Lower lobe of right lung (tissue), 2 donors: ENCODE measurements around the gene ZNF593OS. TPM values are rescaled to one million over a fixed set of nuclear protein-coding genes. Genes with fewer than 3 reads are reported as not detected.

Experiments
- ATAC-seq, 2 donors: fragments of 200-7000 bp; cut with Tn5 transposase; one replicate each; pipeline ENCODE4 v1.9.1; 2020 to 2022; ENCODE audit warnings: mild to moderate bottlenecking in 2 of 2, moderate library complexity in 2 of 2
- DNase-seq: peaks from one replicate; pipeline ENCODE4 v3.0.0-alpha.2; 2020
- H3K27ac ChIP-seq: fragments of 200-600 bp; one replicate; pipeline ENCODE4 v1.8.0; 2022
- H3K27me3 ChIP-seq: fragments of 200-600 bp; one replicate; pipeline ENCODE4 v1.8.0; 2022; ENCODE audit warnings: low read depth
- H3K36me3 ChIP-seq: fragments of 200-600 bp; one replicate; pipeline ENCODE4 v1.8.0; 2022; ENCODE audit warnings: mild to moderate bottlenecking
- H3K4me1 ChIP-seq: fragments of 200-600 bp; one replicate; pipeline ENCODE4 v1.8.0; 2022
- H3K4me3 ChIP-seq: fragments of 200-600 bp; one replicate; pipeline ENCODE4 v1.8.0; 2022; ENCODE audit warnings: mild to moderate bottlenecking
- H3K9me3 ChIP-seq: fragments of 200-600 bp; one replicate; pipeline ENCODE4 v1.8.0; 2022
- intact Hi-C: fragments of 100-400 bp; cut with DNase I; formaldehyde crosslinking; loops from one replicate; pipeline ENCODE4 v1.11.0; 2022
- total RNA-seq: library from RNA; stranded (reverse); fragmentation: NEBNext Ultra II Directional; extraction: Animal tissue kit (Norgen Biotek cat#: 25700); gene quantifications from one replicate; pipeline ENCODE4 v1.2.1, GENCODE V29; 2021
- TF ChIP-seq, protein P1 (sequence below): fragments of 200-600 bp; IDR thresholded peaks from one replicate; pipeline ENCODE4 v1.8.0; 2022; ENCODE audit warnings: antibody characterized with exemption, mild to moderate bottlenecking
- donor health status: DM: no; HTN: yes; CAD: no; lungs with severe emphysema.

Gene ZNF593OS
- total RNA-seq, 1 donor from 2014 or later = not detected

DNA sequence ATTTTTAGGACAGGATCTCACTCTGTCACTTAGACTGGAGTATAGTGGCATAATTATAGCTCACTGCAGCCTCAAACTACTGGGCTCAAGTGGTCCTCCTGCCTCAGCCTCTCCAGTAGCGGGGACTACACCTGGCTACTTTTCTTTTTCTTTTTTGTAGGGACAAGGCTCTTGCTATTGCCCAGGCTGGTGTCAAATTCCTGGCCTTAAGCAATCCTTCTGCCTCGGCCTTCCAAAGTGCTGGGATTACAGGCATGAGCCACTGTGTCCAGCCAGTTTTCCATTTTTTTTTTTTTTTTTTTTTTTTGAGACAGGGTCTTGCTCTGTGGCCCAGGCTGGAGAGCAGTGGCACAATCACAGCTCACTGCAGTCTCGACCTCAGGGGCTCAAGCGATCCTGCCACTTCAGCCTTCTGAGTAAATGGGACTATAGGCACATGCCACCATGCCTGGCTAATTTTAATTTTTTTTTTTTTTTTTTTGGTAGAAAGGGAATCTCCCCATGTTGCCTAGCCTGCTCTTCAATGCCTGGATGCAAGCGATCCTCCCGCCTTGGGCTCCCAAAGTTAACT, 41.8 kb upstream of the ZNF593OS start:
- no peak for DNase-seq
- no peaks in the 10 kb centered on the region for H3K9me3 ChIP-seq
- ATAC-seq = no peak
- H3K27ac ChIP-seq = no peak overlapping the region
- no peaks in the 10 kb centered on the region for H3K36me3 ChIP-seq
- no peak overlapping the region for H3K4me3 ChIP-seq
- TF ChIP-seq, protein P1, sequence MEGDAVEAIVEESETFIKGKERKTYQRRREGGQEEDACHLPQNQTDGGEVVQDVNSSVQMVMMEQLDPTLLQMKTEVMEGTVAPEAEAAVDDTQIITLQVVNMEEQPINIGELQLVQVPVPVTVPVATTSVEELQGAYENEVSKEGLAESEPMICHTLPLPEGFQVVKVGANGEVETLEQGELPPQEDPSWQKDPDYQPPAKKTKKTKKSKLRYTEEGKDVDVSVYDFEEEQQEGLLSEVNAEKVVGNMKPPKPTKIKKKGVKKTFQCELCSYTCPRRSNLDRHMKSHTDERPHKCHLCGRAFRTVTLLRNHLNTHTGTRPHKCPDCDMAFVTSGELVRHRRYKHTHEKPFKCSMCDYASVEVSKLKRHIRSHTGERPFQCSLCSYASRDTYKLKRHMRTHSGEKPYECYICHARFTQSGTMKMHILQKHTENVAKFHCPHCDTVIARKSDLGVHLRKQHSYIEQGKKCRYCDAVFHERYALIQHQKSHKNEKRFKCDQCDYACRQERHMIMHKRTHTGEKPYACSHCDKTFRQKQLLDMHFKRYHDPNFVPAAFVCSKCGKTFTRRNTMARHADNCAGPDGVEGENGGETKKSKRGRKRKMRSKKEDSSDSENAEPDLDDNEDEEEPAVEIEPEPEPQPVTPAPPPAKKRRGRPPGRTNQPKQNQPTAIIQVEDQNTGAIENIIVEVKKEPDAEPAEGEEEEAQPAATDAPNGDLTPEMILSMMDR = no peak
- H3K4me1 ChIP-seq = no peaks in the 10 kb centered on the region
- intact Hi-C loops = no loop called here
- no peaks in the 10 kb centered on the region for H3K27me3 ChIP-seq

DNA sequence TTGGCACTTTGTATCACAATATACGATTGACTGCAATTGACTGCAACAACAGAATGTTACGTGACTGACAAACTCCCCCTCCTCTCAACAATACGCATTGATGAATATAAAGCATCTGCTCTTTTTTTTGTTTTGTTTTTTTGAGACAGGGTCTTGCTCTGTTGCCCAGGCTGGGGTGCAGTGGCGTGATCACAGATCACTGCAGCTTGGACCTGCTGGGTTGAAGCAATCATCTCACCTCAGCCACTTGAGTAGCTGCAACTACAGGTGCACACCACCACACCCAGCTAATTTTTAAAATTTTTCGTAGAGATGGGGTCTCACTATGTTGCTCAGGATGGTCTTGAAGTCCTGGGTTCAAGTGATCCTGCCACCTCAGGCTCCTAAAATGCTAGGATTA, 41.1 kb upstream of the ZNF593OS start:
- no peak for ATAC-seq
- intact Hi-C loops = no loop called here

DNA sequence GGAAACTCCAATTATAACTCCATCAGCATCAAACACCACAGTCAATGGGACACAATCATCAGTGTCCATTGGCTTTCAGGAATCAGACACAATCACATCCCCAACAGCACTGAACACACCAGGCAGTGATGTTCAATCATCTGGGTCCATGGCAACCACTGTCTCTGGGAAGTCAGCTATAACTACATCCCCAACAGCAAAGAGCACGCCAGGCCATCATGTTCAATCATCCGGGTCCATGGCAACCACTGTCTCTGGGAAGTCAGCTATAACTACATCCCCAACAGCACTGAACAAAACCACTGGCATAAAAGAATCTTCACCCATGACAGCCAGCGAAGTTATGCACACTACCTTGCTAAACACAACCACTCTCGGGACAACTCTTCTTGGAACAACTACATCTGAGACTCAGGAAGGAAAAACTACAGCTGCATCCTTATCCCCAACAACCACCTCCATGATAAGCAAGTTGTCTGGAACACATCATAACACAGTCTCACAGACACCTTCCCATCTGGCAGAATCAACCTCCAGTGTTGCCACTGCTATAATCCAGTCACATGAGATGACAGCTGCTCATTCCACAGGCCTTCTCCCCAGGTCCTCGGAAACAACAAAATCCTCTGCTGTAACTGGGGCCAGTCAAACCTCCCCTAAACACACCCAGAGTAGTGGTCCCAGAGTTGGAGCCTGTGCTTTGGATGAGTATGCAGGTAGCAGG, 38.7 kb upstream of the ZNF593OS start:
- Histone ChIP-seq H3K4me3 (no peak overlapping the region), H3K36me3 (no peaks in the 10 kb centered on the region), H3K4me1 (no peaks in the 10 kb centered on the region), H3K27me3 (no peaks in the 10 kb centered on the region), H3K9me3 (no peaks in the 10 kb centered on the region), H3K27ac (no peak overlapping the region)
- TF ChIP-seq, protein P1 = no peak
- ATAC-seq = no peak
- intact Hi-C loops = no loop called here
- DNase-seq = no peak

More for the DNA sequence above, 41.1 kb upstream of the ZNF593OS start:
- DNase-seq = no peak
- H3K4me3 ChIP-seq = no peak overlapping the region
- H3K9me3 ChIP-seq = no peaks in the 10 kb centered on the region
- H3K4me1 ChIP-seq = no peaks in the 10 kb centered on the region
- H3K27me3 ChIP-seq = no peaks in the 10 kb centered on the region
- no peak overlapping the region for H3K27ac ChIP-seq
- H3K36me3 ChIP-seq = no peaks in the 10 kb centered on the region
- TF ChIP-seq, protein P1 = no peak

DNA sequence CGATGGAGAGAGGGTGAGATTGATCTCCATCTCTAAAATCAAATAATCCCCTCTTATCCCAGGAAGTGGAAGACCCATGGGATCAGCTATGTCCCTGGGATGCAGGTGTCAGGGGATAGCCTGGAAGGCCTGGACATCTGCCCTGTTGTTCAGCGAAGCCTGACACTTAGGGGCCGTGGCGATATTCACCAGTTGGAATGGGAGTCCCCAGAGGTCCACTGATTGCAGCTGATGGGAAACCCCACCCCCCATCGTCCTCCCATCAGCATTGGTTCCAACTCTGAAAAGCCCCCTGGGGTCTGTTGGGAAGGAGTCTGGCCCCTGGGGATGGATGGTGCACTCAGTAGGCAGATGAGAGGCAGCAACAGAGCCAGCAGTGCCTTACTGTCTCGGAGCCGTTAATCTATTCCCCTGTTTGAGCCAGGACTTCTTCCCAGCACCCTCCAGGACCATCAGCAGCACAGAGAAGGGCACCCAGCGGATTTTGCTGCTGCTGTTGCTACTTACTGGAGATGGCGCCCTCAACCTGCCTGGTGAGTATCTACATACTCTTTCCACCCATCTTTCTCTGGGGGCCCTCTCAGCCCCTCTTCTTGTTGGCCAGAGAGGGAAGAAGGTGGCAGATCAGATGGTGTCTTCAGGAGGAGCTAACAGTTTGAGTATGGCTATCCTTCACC, 32.1 kb upstream of the ZNF593OS start:
- no peak for DNase-seq
- Histone ChIP-seq H3K4me1 (peaks cover 4% of the 10 kb centered on the region), H3K27me3 (no peaks in the 10 kb centered on the region), H3K4me3 (no peak overlapping the region), H3K36me3 (no peaks in the 10 kb centered on the region), H3K27ac (no peak overlapping the region), H3K9me3 (no peaks in the 10 kb centered on the region)
- ATAC-seq = no peak
- intact Hi-C loops = no loop called here
- TF ChIP-seq, protein P1 = no peak

DNA sequence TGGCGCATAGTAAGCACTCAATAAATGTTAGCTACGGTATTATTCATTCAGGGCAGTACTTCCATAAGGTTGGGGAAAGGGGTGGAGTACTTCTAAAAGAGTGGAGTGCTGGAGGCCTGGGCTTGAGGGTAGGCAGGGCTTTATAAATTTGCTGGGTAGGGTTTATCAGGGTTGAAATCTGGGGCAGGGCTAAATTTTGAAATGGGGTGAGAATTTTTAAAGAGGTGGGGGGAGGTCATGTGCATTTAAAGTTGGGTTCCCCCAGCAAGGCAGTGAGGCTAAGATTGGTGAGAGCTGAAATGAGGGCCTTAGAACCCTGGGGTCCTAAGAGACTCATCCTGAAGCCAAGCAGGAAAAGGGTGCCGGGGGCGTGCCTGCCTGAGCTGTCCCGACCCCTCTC, 28.8 kb upstream of the ZNF593OS start:
- Histone ChIP-seq H3K4me3 (no peak overlapping the region), H3K4me1 (peaks cover 4% of the 10 kb centered on the region), H3K27me3 (no peaks in the 10 kb centered on the region), H3K27ac (no peak overlapping the region), H3K36me3 (no peaks in the 10 kb centered on the region), H3K9me3 (no peaks in the 10 kb centered on the region)
- ATAC-seq (no peak), DNase-seq (no peak)
- TF ChIP-seq, protein P1 = no peak
- intact Hi-C loops = no loop called here
